Upper lobe of right lung (tissue), 1 donor: ENCODE results near the gene IQSEC1. TPM values are rescaled to one million over a fixed set of nuclear protein-coding genes. Genes with fewer than 3 reads are reported as not detected.

Experiments used
- ATAC-seq: fragments of 200-7000 bp; cut with Tn5 transposase; one replicate; pipeline ENCODE4 v1.9.1; 2020; ENCODE audit warnings: mild to moderate bottlenecking, moderate library complexity
- DNase-seq: peaks from one replicate; pipeline ENCODE4 v3.0.0-alpha.2; 2020
- H3K27ac ChIP-seq: fragments of 200-600 bp; one replicate; pipeline ENCODE4 v1.8.0; 2022
- H3K27me3 ChIP-seq: fragments of 200-600 bp; one replicate; pipeline ENCODE4 v1.8.0; 2022; ENCODE audit warnings: mild to moderate bottlenecking
- H3K36me3 ChIP-seq: fragments of 200-600 bp; one replicate; pipeline ENCODE4 v1.8.0; 2022
- H3K4me1 ChIP-seq: fragments of 200-600 bp; one replicate; pipeline ENCODE4 v1.8.0; 2022
- H3K4me3 ChIP-seq: fragments of 200-600 bp; one replicate; pipeline ENCODE4 v1.8.0; 2022; ENCODE audit warnings: mild to moderate bottlenecking
- H3K9me3 ChIP-seq: fragments of 200-600 bp; one replicate; pipeline ENCODE4 v1.8.0; 2022
- intact Hi-C: fragments of 100-400 bp; cut with DNase I; formaldehyde crosslinking; loops from one replicate; pipeline ENCODE4 v1.11.0; 2022
- total RNA-seq: library from RNA; stranded (reverse); fragmentation: NEBNext Ultra II Directional; extraction: Animal tissue kit (Norgen Biotek cat#: 25700); gene quantifications from one replicate; pipeline ENCODE4 v1.2.1, GENCODE V29; 2021
- TF ChIP-seq, protein P1 (sequence below): fragments of 200-600 bp; IDR thresholded peaks from one replicate; pipeline ENCODE4 v1.8.0; 2022; ENCODE audit warnings: antibody characterized with exemption
- donor health status: DM: no; HTN: yes; CAD: no; lungs with severe emphysema.

Gene IQSEC1
- total RNA-seq, 1 donor from 2014 or later, result 61.6 TPM

GRCh38 chr3:13106308-13107001 is 33.2 kb upstream of the IQSEC1 start:
- Histone ChIP-seq H3K27me3 (no peaks in the 10 kb centered on the region), H3K4me1 (no peaks in the 10 kb centered on the region), H3K36me3 (no peaks in the 10 kb centered on the region), H3K27ac (no peak overlapping the region), H3K4me3 (no peak overlapping the region), H3K9me3 (no peaks in the 10 kb centered on the region)
- DNase-seq (peak; percentile 46), ATAC-seq (peak; percentile 5)
- TF ChIP-seq, protein P1, sequence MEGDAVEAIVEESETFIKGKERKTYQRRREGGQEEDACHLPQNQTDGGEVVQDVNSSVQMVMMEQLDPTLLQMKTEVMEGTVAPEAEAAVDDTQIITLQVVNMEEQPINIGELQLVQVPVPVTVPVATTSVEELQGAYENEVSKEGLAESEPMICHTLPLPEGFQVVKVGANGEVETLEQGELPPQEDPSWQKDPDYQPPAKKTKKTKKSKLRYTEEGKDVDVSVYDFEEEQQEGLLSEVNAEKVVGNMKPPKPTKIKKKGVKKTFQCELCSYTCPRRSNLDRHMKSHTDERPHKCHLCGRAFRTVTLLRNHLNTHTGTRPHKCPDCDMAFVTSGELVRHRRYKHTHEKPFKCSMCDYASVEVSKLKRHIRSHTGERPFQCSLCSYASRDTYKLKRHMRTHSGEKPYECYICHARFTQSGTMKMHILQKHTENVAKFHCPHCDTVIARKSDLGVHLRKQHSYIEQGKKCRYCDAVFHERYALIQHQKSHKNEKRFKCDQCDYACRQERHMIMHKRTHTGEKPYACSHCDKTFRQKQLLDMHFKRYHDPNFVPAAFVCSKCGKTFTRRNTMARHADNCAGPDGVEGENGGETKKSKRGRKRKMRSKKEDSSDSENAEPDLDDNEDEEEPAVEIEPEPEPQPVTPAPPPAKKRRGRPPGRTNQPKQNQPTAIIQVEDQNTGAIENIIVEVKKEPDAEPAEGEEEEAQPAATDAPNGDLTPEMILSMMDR, result no peak
- intact Hi-C loops, result no loop called here

DNA sequence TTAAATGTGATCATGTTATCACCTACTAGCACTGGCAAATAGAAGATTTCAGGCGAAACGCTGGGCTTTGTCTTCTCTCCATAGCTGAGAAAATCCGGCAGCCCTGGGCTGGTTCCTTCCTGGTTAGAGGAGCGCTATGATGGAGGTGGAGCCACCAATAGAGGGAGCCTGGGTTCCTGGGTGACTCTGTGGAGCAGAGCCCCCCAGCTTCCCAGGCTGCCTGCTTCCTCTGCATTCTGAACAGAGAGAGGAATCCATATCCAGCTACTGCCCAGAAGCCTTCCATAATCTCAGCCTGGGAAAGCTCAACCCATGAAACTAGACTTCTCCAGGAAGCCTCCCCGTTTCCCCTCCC is 32.6 kb upstream of the IQSEC1 start:
- no peak for ATAC-seq
- no peaks in the 10 kb centered on the region for H3K4me1 ChIP-seq
- intact Hi-C loops, result no loop called here
- no peaks in the 10 kb centered on the region for H3K9me3 ChIP-seq
- no peak for DNase-seq
- TF ChIP-seq, protein P1, result no peak
- H3K4me3 ChIP-seq, result no peak overlapping the region
- no peaks in the 10 kb centered on the region for H3K27me3 ChIP-seq
- H3K27ac ChIP-seq, result no peak overlapping the region
- H3K36me3 ChIP-seq, result no peaks in the 10 kb centered on the region

- no peak overlapping the region for H3K4me3 ChIP-seq
- H3K27ac ChIP-seq, result no peak overlapping the region
- no peaks in the 10 kb centered on the region for H3K4me1 ChIP-seq
- H3K36me3 ChIP-seq, result no peaks in the 10 kb centered on the region
- no peaks in the 10 kb centered on the region for H3K27me3 ChIP-seq
- TF ChIP-seq, protein P1, result no peak
- ATAC-seq, result no peak
- no peak for DNase-seq
- no peaks in the 10 kb centered on the region for H3K9me3 ChIP-seq
- intact Hi-C loops, result no loop called here
These were observed 32.1 kb upstream of the IQSEC1 start for GRCh38 chr3:13105181-13105895.

GRCh38 chr3:13104511-13104910 is 31.3 kb upstream of the IQSEC1 start:
- DNase-seq, result no peak
- Histone ChIP-seq H3K4me3 (no peak overlapping the region), H3K27me3 (no peaks in the 10 kb centered on the region), H3K27ac (no peak overlapping the region), H3K4me1 (no peaks in the 10 kb centered on the region), H3K36me3 (no peaks in the 10 kb centered on the region), H3K9me3 (no peaks in the 10 kb centered on the region)
- ATAC-seq, result no peak
- TF ChIP-seq, protein P1, result no peak
- intact Hi-C loops, result no loop called here

GRCh38 chr3:13103416-13104058 is 30.3 kb upstream of the IQSEC1 start:
- no peak overlapping the region for H3K4me3 ChIP-seq
- intact Hi-C loops, result no loop called here
- H3K36me3 ChIP-seq, result no peaks in the 10 kb centered on the region
- DNase-seq (no peak), ATAC-seq (no peak)
- TF ChIP-seq, protein P1, result no peak
- H3K9me3 ChIP-seq, result no peaks in the 10 kb centered on the region
- H3K27me3 ChIP-seq, result no peaks in the 10 kb centered on the region
- H3K27ac ChIP-seq, result no peak overlapping the region
- no peaks in the 10 kb centered on the region for H3K4me1 ChIP-seq
